ENCODE data around the gene TAS2R46.
A peak's percentile ranks its signal among the peaks of the same experiment; 100 is the strongest.
"Not testable (repeated sequence)": the region's sequence is repeated elsewhere in the genome, so short reads cannot be mapped to it uniquely, and the experiment has no call there.

Gene TAS2R46

GRCh38 chr12:11062194-11062593, at the start of gene TAS2R46:
TAS2R46 (minus strand) TSS chr12:11062294; CDS start chr12:11062294, 0 bp downstream.
- DNase-seq = not testable (repeated sequence)

GRCh38 chr12:11111213-11111612, 49.1 kb upstream of the TAS2R46 start:
- peak; percentile 52 for DNase-seq

GRCh38 chr12:11108862-11109261, 46.8 kb upstream of the TAS2R46 start:
- no peak for DNase-seq

- no peak for DNase-seq
Observed at GRCh38 chr12:11107719-11108118, 45.6 kb upstream of the TAS2R46 start.

- no peak for DNase-seq
Observed at GRCh38 chr12:11106288-11106687, 44.2 kb upstream of the TAS2R46 start.

- DNase-seq = no peak
Observed at GRCh38 chr12:11105546-11105945, 43.5 kb upstream of the TAS2R46 start.

- DNase-seq = not testable (repeated sequence)
Observed at GRCh38 chr12:11094910-11095309, 32.8 kb upstream of the TAS2R46 start.

GRCh38 chr12:11092128-11092527, 30.0 kb upstream of the TAS2R46 start, which contains the start of gene TAS2R43:
TAS2R43 (minus strand) TSS chr12:11092313; CDS start chr12:11092229, 84 bp downstream.
- no peak for DNase-seq

GRCh38 chr12:11089246-11089645, 27.2 kb upstream of the TAS2R46 start:
- DNase-seq = no peak

GRCh38 chr12:11085419-11085818, 23.3 kb upstream of the TAS2R46 start:
- no peak for DNase-seq

- no peak for DNase-seq
Observed at GRCh38 chr12:11081987-11082386, 19.9 kb upstream of the TAS2R46 start.

- DNase-seq = no peak
Observed at GRCh38 chr12:11078246-11078645, 16.2 kb upstream of the TAS2R46 start.

GRCh38 chr12:11075642-11076041, 13.5 kb upstream of the TAS2R46 start:
- no peak for DNase-seq

GRCh38 chr12:11071414-11071813, 9.3 kb upstream of the TAS2R46 start:
- DNase-seq = no peak

GRCh38 chr12:11070999-11071398, 8.9 kb upstream of the TAS2R46 start:
- DNase-seq = no peak

- no peak for DNase-seq
Observed at GRCh38 chr12:11069854-11070365, 7.8 kb upstream of the TAS2R46 start.

GRCh38 chr12:11067514-11067913, 5.4 kb upstream of the TAS2R46 start:
- DNase-seq = no peak

GRCh38 chr12:11059784-11060183, 2.3 kb downstream of the TAS2R46 start:
- DNase-seq = no peak

GRCh38 chr12:11059041-11059440, 3.1 kb downstream of the TAS2R46 start:
- no peak for DNase-seq

- DNase-seq = no peak
Observed at GRCh38 chr12:11055306-11055705, 6.8 kb downstream of the TAS2R46 start.

- not testable (repeated sequence) for DNase-seq
Observed at GRCh38 chr12:11049806-11050531, 12.1 kb downstream of the TAS2R46 start.

- DNase-seq = not testable (repeated sequence)
Observed at GRCh38 chr12:11041366-11041765, 20.7 kb downstream of the TAS2R46 start.

GRCh38 chr12:11040162-11040561, 21.9 kb downstream of the TAS2R46 start:
- no peak for DNase-seq

GRCh38 chr12:11039171-11039570, 22.9 kb downstream of the TAS2R46 start:
- no peak for DNase-seq

- not testable (repeated sequence) for DNase-seq
Observed at GRCh38 chr12:11033959-11034358, 28.1 kb downstream of the TAS2R46 start.

Measured in MV-4-11 (cell line).